ENCODE measurements around the gene LRRFIP2. TPM values are rescaled to one million over a fixed set of nuclear protein-coding genes. Genes with fewer than 3 reads are reported as not detected.

Gene LRRFIP2
- total RNA-seq, 1 donor from 2014 or later = 54.6 TPM

DNA sequence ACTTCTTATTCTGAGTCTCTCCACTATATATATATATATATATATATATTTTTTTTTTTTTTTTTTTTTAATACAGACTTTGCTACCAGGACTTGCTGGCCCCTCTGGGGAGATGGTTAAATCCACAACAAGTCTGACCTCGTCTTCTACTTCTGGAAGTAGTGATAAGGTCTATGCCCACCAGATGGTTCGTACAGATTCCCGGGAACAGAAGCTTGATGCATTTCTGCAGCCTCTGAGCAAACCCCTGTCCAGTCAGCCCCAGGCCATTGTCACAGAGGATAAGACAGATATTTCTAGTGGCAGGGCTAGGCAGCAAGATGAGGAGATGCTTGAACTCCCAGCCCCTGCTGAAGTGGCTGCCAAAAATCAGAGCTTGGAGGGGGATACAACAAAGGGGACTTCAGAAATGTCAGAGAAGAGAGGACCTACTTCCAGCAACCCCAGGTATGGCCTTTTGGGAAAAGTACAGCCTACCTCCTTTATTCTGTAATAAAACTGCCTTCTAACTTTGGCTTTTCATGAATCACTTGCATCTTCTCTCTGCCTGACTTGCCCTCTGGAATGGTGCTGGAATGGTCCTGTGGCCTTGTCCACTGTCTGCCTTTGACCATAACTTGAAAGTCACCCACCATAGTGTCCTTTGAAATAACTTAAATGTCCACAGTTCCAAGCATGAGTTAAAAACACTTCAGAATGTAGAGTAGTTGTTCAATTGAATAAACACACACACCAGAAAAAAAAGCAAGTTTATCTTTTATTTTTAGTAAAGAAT, 148.6 kb downstream of the LRRFIP2 start:
- no peak for DNase-seq (ENCODE audit: low spot score)

DNA sequence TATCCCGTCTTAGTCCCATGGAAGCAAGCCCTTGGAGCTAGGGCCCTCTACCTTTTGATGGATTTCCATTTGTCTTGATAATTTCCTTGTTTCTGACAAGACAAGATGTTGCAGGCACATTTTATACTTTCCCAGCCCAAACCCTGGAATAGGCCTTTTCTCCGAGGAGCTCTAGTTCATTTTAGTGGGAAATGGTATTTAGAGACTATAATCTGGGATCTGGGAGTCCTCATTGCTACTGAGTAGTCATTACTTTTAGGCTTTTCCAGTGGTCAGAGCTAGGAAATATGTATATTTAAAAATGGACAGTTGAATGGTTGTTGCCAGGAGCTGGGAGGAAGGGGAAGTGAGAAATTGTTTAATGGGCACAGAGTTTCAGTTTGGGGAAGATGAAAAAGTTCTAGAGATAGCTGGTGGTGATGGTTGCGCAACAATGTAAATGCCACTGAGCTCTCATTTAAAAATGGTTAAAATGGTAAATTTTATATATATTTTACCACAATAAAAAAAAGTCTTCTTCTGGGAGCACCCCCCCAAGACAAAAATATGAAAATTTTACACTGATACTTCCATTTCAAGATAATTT, 149.5 kb downstream of the LRRFIP2 start:
- DNase-seq (ENCODE audit: low spot score) = no peak

DNA sequence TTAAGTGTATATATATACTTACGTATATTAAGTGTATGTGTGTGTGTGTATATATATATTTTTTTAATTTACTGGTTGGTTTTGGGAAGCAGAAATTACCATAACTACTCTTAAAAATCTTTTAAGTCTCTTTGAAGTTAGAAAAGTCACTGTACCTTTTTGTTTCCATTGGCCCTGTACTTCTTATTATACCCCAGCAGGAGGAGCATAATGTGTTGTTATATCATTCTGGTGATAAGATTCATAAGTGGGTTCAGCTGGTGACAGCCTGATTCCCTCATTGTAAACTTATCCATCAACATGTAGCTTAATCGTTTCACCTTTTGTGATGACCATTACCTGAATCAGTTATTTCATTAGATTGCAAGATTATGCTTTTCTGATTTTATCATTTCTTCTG, 150.3 kb downstream of the LRRFIP2 start:
- no peak for DNase-seq (ENCODE audit: low spot score)

DNA sequence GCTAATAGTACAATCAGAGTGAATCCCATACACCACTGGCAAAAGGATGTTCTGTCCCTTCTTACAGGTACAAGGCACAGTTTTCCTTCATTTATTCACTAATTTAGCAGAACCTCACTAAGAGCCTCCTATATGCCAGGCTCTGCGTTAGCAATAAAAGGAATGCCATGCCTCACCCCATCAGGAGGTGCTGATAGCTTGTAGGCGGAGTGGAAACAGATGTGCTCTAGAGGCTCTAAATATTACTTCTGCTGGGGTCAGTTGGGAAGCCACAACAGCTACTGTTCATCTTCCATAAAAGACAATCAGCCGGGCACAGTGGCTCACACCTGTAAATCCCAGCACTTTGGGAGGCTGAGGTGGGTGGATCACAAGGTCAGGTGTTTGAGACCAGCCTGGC, 156.7 kb downstream of the LRRFIP2 start:
- no peak for DNase-seq (ENCODE audit: low spot score)

DNA sequence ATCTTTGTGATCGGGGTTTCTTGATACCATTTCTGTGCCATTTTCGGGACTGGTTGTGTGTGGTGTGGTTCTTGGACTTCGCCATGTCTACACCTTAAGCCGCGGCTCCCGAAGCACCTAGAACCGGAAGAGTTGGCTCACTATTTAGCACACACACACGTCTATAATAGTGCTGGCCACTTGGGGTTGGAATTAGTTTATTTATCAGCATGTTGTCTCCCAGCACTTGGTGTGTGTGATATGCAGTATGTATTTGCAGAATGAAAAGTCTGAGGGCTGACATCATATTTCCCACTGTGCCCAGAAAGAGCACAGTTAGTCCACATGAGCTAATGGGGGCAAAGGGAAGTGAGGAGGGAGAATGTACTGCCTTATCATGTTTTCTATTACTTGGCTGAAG, 157.5 kb downstream of the LRRFIP2 start:
- DNase-seq (ENCODE audit: low spot score) = no peak

DNA sequence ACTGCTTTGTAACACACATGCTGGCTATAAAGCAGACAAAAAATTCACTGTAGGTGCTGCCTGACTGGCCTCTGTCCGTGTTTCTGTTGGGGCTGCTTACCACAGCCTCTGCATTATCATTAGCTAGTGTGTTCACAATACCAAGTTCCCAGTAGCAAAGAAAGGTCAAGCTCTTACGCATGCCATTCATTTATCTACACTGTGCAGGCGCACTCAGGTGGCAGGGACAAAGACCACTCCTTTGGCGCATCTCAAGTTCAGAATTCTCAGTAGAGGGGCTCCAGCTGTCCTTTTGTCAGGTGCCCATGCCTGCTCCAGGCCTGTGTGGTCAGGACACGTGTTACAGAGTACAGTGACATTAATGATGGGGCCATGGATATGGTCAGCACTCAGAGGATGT, 158.7 kb downstream of the LRRFIP2 start:
- no peak for DNase-seq (ENCODE audit: low spot score)

DNA sequence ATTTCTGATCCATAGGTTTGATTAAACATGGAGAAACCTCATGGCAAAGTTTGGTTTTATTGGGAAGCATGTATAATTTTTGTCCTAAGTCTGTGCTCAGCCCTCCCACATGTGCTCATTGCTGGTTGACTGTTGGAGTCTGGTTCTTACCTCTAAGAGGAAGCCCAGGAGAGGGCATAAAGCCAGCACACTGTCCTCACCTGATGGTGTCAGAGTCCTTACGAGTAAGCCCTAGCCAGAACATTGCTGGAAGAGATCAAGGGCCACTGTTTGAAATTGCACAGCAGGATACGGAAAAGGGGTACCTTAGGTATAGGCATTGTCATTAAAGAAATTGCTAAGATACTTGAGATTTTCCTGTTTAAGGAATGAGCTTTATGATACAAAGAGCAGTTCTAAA, 159.8 kb downstream of the LRRFIP2 start:
- no peak for DNase-seq (ENCODE audit: low spot score)

Other genes starting within 250 kb of the LRRFIP2 start
- gene TRANK1, start 229.5 kb downstream of the LRRFIP2 start, total RNA-seq = 29.2 TPM
- gene EPM2AIP1, start 181.5 kb downstream of the LRRFIP2 start, total RNA-seq = 35.4 TPM
- 42.7 TPM for gene MLH1, start 181.1 kb downstream of the LRRFIP2 start, total RNA-seq
- gene GOLGA4, start 68.7 kb upstream of the LRRFIP2 start, total RNA-seq = 89.5 TPM